ENCODE results near the gene CLRN3. TPM values are rescaled to one million over a fixed set of nuclear protein-coding genes. Genes with fewer than 3 reads are reported as not detected.
A peak's percentile ranks its signal among the peaks of the same experiment; 100 is the strongest.

The CLRN3 gene
- total and polyA plus RNA-seq, 7 donors, result 0.03 TPM; not detected in 6

- no peak for ATAC-seq
- Histone ChIP-seq H3K9me3 (no peaks in the 10 kb centered on the region), H3K4me3 (no peak overlapping the region), H3K36me3 (ENCODE audit: insufficient read depth in 1 of 2, low read depth in 1 of 2) (no peaks in the 10 kb centered on the region), H3K4me1 (no peaks in the 10 kb centered on the region), H3K27me3 (ENCODE audit: insufficient read depth in 3 of 3, low read length in 2 of 3) (peaks cover 0 to 5% (median 4%) of the 10 kb centered on the region in 3 donors), H3K27ac (no peak overlapping the region)
- no peak for DNase-seq
- intact Hi-C loops (cut with DNase I), result loop anchor here (2.0 to 10.0 kb wide), 3 partner anchors 139 to 1871 kb away; no protein-coding TSS in a partner anchor
- WGBS, 3 donors, result 83 to 93% (median 91%) methylated on average over 2 of the region's 2 CpGs
- TF ChIP-seq, protein P1, sequence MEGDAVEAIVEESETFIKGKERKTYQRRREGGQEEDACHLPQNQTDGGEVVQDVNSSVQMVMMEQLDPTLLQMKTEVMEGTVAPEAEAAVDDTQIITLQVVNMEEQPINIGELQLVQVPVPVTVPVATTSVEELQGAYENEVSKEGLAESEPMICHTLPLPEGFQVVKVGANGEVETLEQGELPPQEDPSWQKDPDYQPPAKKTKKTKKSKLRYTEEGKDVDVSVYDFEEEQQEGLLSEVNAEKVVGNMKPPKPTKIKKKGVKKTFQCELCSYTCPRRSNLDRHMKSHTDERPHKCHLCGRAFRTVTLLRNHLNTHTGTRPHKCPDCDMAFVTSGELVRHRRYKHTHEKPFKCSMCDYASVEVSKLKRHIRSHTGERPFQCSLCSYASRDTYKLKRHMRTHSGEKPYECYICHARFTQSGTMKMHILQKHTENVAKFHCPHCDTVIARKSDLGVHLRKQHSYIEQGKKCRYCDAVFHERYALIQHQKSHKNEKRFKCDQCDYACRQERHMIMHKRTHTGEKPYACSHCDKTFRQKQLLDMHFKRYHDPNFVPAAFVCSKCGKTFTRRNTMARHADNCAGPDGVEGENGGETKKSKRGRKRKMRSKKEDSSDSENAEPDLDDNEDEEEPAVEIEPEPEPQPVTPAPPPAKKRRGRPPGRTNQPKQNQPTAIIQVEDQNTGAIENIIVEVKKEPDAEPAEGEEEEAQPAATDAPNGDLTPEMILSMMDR (IDR thresholded peaks at IDR 0.05), result no peak
Observed at GRCh38 chr10:127855591-127855881, 37.2 kb downstream of the CLRN3 start.

DNA sequence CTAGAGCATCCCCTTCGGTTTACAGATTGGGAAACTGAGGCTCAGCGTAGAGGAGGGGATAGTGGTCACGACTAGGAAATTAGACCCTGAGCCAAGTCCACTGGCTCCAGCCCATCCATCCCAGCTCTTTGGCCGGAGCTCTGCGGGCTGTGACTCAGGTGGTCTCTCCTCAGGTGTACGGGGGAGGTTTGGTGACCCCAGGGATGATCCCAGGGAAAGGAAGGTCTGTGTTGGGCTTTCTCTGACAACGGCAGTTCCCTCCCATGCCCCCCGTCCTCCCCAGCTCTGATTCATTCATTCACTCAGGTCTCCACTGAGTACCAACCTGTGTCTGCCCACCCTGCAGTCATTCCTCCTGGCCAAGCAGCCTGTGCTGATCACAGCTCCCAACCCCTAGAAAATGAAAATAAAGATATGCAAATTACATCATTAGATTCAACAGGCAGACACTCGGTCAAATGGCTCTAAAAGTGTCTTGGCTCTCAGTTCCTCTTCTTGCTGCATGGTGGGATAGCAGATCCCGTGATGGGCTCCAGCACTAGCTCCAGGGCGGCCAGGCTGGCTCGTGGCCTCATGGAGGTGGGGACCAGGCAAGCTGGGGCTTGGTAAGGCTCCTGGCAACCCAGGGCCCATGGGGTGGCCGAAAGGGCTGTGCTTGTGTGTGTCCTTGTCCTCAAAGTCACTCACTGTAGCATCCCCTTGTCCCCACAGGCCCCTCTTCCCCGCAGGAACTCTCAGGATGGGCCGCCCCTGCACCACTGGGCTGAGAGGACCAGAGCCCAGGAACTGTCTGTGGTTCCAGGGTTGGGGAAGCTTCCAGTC is 37.8 kb downstream of the CLRN3 start:
- Histone ChIP-seq H3K27ac (no peak overlapping the region), H3K9me3 (no peaks in the 10 kb centered on the region), H3K4me1 (no peaks in the 10 kb centered on the region), H3K4me3 (no peak overlapping the region), H3K36me3 (ENCODE audit: insufficient read depth in 1 of 2, low read depth in 1 of 2) (no peaks in the 10 kb centered on the region), H3K27me3 (ENCODE audit: insufficient read depth in 3 of 3, low read length in 2 of 3) (peaks cover 0 to 5% (median 4%) of the 10 kb centered on the region in 3 donors)
- DNase-seq (no peak), ATAC-seq (no peak)
- 85 to 87% (median 86%) methylated on average over 15 of the region's 15 CpGs for WGBS, 3 donors
- TF ChIP-seq, protein P1 (IDR thresholded peaks at IDR 0.05), result no peak
- intact Hi-C loops (cut with DNase I), result loop anchor here (2.0 to 10.0 kb wide), 3 partner anchors 138 to 1870 kb away; no protein-coding TSS in a partner anchor

GRCh38 chr10:127853868-127854768 is 38.6 kb downstream of the CLRN3 start:
- peaks cover 0 to 5% (median 4%) of the 10 kb centered on the region in 3 donors for H3K27me3 ChIP-seq (ENCODE audit: insufficient read depth in 3 of 3, low read length in 2 of 3)
- TF ChIP-seq, protein P1 (IDR thresholded peaks at IDR 0.05), result peak; percentile 65
- intact Hi-C loops (cut with DNase I), result loop anchor here (2.0 to 10.0 kb wide), 3 partner anchors 137 to 1869 kb away; no protein-coding TSS in a partner anchor
- peak; percentile 64 to 86 (median 81) for ATAC-seq
- no peak overlapping the region for H3K27ac ChIP-seq
- 31 to 39% (median 36%) methylated on average over 19 of the region's 19 CpGs for WGBS, 3 donors
- DNase-seq, result peak; percentile 49 to 71
- no peaks in the 10 kb centered on the region for H3K9me3 ChIP-seq
- no peaks in the 10 kb centered on the region for H3K36me3 ChIP-seq (ENCODE audit: insufficient read depth in 1 of 2, low read depth in 1 of 2)
- no peak overlapping the region for H3K4me3 ChIP-seq
- no peaks in the 10 kb centered on the region for H3K4me1 ChIP-seq

GRCh38 chr10:127852456-127852855 is 40.3 kb downstream of the CLRN3 start:
- H3K27me3 ChIP-seq (ENCODE audit: insufficient read depth in 3 of 3, low read length in 2 of 3), result peaks cover 0 to 5% (median 4%) of the 10 kb centered on the region in 3 donors
- no peaks in the 10 kb centered on the region for H3K9me3 ChIP-seq
- DNase-seq (no peak), ATAC-seq (no peak)
- H3K36me3 ChIP-seq (ENCODE audit: insufficient read depth in 1 of 2, low read depth in 1 of 2), result no peaks in the 10 kb centered on the region
- WGBS, 3 donors, result 61 to 79% (median 67%) methylated on average over 7 of the region's 7 CpGs
- TF ChIP-seq, protein P1 (IDR thresholded peaks at IDR 0.05), result no peak
- no peak overlapping the region for H3K4me3 ChIP-seq
- no peaks in the 10 kb centered on the region for H3K4me1 ChIP-seq
- H3K27ac ChIP-seq, result no peak overlapping the region
- intact Hi-C loops (cut with DNase I), result loop anchor here in 1 of 2 donors (10.0 kb wide), 1 partner anchor 138 kb away; no protein-coding TSS in a partner anchor
